Peyer's patch (tissue), 4 donors: Measurements from ENCODE around the gene ICE2. TPM values are rescaled to one million over a fixed set of nuclear protein-coding genes. Genes with fewer than 3 reads are reported as not detected.
A peak's percentile ranks its signal among the peaks of the same experiment; 100 is the strongest.

Experiments
- DNase-seq, 3 donors: peaks; one replicate each; pipeline ENCODE4 v3.0.0-alpha.2; 2017 to 2019
- H3K27ac ChIP-seq, 4 donors: fragments of 200-600 bp; sonication (generic); one replicate each; pipeline ENCODE4 v1.5.1; 2016 to 2019
- H3K27me3 ChIP-seq, 2 donors: fragments of 200-600 bp; sonication (generic); one replicate each; pipeline ENCODE4 v1.5.1; 2019
- H3K36me3 ChIP-seq, 3 donors: fragments of 200-600 bp; sonication (generic); one replicate each; pipeline ENCODE4 v1.5.1; 2016 to 2019
- H3K4me1 ChIP-seq, 4 donors: fragments of 200-600 bp; sonication (generic); one replicate each; pipeline ENCODE4 v1.5.1; 2016 to 2019
- H3K4me3 ChIP-seq, 4 donors: fragments of 200-600 bp; sonication (generic); 1 replicate in 3 of 4; 2 replicates in 1 of 4; pipeline ENCODE4 v1.5.1; 2016 to 2019; ENCODE audit warnings: mild to moderate bottlenecking in 1 of 4
- H3K9me3 ChIP-seq, 4 donors: fragments of 200-600 bp; sonication (generic); one replicate each; pipeline ENCODE4 v1.5.1; 2016 to 2019; ENCODE audit warnings: mild to moderate bottlenecking in 1 of 4
- CTCF ChIP-seq, 6 experiments: fragments of 450-650 bp in 4 of 6; fragments of 200-600 bp in 2 of 6; sonication (generic) in 1 of 6; IDR thresholded peaks; one replicate each; pipeline ENCODE4 v1.5.1; 2017 to 2019; ENCODE audit warnings: antibody characterized with exemption in 6 of 6, mild to moderate bottlenecking in 3 of 6, moderate library complexity in 1 of 6
- POLR2A ChIP-seq, 2 donors: fragments of 450-650 bp; IDR thresholded peaks; one replicate each; pipeline ENCODE4 v1.5.1; 2017; ENCODE audit warnings: antibody characterized with exemption in 2 of 2, mild to moderate bottlenecking in 2 of 2, moderate library complexity in 2 of 2
- total RNA-seq, 4 donors: library from RNA; depleted of rRNA; stranded (reverse); fragments of >200 nt; gene quantifications; one replicate each; pipeline ENCODE4 v1.1.0, GENCODE V29; 2016

The ICE2 gene
- total RNA-seq, 4 donors from 2014 or later: 14.7 to 27.2 (median 19.6) TPM

- H3K27ac ChIP-seq: peak overlapping the region in 3 of 4 donors; percentile 9 to 39 (median 32)
Observed at GRCh38 chr15:60426870-60427508, 52.0 kb downstream of the ICE2 start.

GRCh38 chr15:60425461-60425860, 53.5 kb downstream of the ICE2 start:
- peaks cover 0 to 7% (median 0%) of the 10 kb centered on the region in 3 donors for H3K36me3 ChIP-seq
- DNase-seq: no peak
- no peak for TF ChIP-seq POLR2A (IDR thresholded peaks at IDR 0.05)
- TF ChIP-seq CTCF (IDR thresholded peaks at IDR 0.05): no peak

More at GRCh38 chr15:60426870-60427508, 52.0 kb downstream of the ICE2 start:
- TF ChIP-seq CTCF (IDR thresholded peaks at IDR 0.05) (no peak), POLR2A (IDR thresholded peaks at IDR 0.05) (no peak)
- no peak for DNase-seq
- Histone ChIP-seq H3K9me3 (no peaks in the 10 kb centered on the region), H3K36me3 (peaks cover 0 to 7% (median 0%) of the 10 kb centered on the region in 3 donors), H3K27me3 (no peaks in the 10 kb centered on the region), H3K4me3 (no peak overlapping the region), H3K4me1 (no peaks in the 10 kb centered on the region)

GRCh38 chr15:60424006-60424405, 54.9 kb downstream of the ICE2 start:
- TF ChIP-seq CTCF (IDR thresholded peaks at IDR 0.05) (no peak), POLR2A (IDR thresholded peaks at IDR 0.05) (no peak)
- Histone ChIP-seq H3K36me3 (peaks cover 0 to 7% (median 0%) of the 10 kb centered on the region in 3 donors), H3K27ac (no peak overlapping the region), H3K27me3 (no peaks in the 10 kb centered on the region), H3K9me3 (no peaks in the 10 kb centered on the region), H3K4me3 (no peak overlapping the region), H3K4me1 (no peaks in the 10 kb centered on the region)
- no peak for DNase-seq

More at GRCh38 chr15:60425461-60425860, 53.5 kb downstream of the ICE2 start:
- Histone ChIP-seq H3K27ac (no peak overlapping the region), H3K4me3 (no peak overlapping the region), H3K4me1 (no peaks in the 10 kb centered on the region), H3K27me3 (no peaks in the 10 kb centered on the region), H3K9me3 (no peaks in the 10 kb centered on the region)

GRCh38 chr15:60423537-60423936, 55.4 kb downstream of the ICE2 start:
- Histone ChIP-seq H3K36me3 (peaks cover 0 to 6% (median 0%) of the 10 kb centered on the region in 3 donors), H3K9me3 (no peaks in the 10 kb centered on the region), H3K27me3 (no peaks in the 10 kb centered on the region), H3K4me3 (no peak overlapping the region), H3K4me1 (no peaks in the 10 kb centered on the region), H3K27ac (no peak overlapping the region)
- TF ChIP-seq POLR2A (IDR thresholded peaks at IDR 0.05) (no peak), CTCF (IDR thresholded peaks at IDR 0.05) (no peak)
- no peak for DNase-seq

GRCh38 chr15:60421544-60421943, 57.4 kb downstream of the ICE2 start:
- Histone ChIP-seq H3K36me3 (no peaks in the 10 kb centered on the region), H3K9me3 (no peaks in the 10 kb centered on the region), H3K27ac (no peak overlapping the region), H3K4me1 (no peaks in the 10 kb centered on the region), H3K27me3 (no peaks in the 10 kb centered on the region), H3K4me3 (no peak overlapping the region)
- DNase-seq: no peak
- TF ChIP-seq CTCF (IDR thresholded peaks at IDR 0.05): no peak
